ENCODE measurements around the gene ARTN. TPM values are rescaled to one million over a fixed set of nuclear protein-coding genes. Genes with fewer than 3 reads are reported as not detected.

Gene ARTN
- total RNA-seq, 2 experiments from 2014 or later, result not detected

DNA sequence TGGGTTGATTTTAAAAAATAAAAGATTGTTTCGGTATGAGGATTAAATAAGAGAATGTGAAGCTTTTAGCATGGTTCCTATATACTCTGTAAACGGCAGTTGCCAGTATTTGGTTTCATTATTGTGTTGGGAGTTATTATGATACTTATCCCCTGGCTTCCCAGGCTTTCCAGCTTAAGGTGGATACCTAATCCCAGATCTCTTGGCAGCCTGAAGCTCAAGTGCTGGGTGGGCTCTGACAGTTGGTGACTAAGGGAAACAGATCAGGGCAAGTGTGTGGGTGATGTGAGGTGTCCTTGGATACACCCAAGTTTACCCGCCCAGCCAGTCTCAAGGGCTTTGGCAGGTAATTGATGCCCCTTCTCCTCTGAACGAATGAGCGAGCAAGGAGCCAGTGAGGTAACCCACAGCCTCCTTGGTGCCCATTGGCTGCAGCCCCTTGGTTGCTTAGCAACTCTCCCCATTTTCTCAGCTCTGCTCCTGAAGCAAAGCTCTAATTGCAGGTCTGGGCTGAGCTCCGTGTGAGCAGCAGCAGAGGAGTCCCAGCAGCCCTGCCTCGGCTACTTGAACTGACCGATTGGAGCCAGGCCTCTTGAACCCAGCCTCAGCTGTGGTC lies 19.2 kb downstream of the ARTN start:
- H3K27ac Mint-ChIP-seq, result no peak overlapping the region

GRCh38 chr1:43953361-43953760 lies 19.8 kb downstream of the ARTN start:
- Mint-ChIP-seq H3K36me3 (ENCODE audit: low read depth) (peaks cover 8% of the 10 kb centered on the region), H3K27me3 (ENCODE audit: low read depth) (no peaks in the 10 kb centered on the region), H3K9me3 (no peaks in the 10 kb centered on the region), H3K4me1 (ENCODE audit: low read depth) (peaks cover 12% of the 10 kb centered on the region), H3K4me3 (no peak overlapping the region), H3K27ac (no peak overlapping the region)
- CTCF ChIA-PET, result interaction anchor here (2.0 kb wide), 1 partner anchor 18 kb away, joined by 6 read pairs; no protein-coding TSS in a partner anchor
- no peak for DNase-seq
- intact Hi-C loops (cut with micrococcal nuclease), result no loop called here

More for the DNA sequence above, 19.2 kb downstream of the ARTN start:
- H3K4me3 Mint-ChIP-seq, result no peak overlapping the region
- no peaks in the 10 kb centered on the region for H3K9me3 Mint-ChIP-seq
- peaks cover 6% of the 10 kb centered on the region for H3K36me3 Mint-ChIP-seq (ENCODE audit: low read depth)
- DNase-seq, result no peak
- CTCF ChIA-PET, result interaction anchor here (2.0 kb wide), 1 partner anchor 18 kb away, joined by 6 read pairs; no protein-coding TSS in a partner anchor
- H3K4me1 Mint-ChIP-seq (ENCODE audit: low read depth), result peaks cover 17% of the 10 kb centered on the region
- intact Hi-C loops (cut with micrococcal nuclease), result no loop called here
- no peaks in the 10 kb centered on the region for H3K27me3 Mint-ChIP-seq (ENCODE audit: low read depth)

GRCh38 chr1:43954036-43954435 lies 20.4 kb downstream of the ARTN start:
- CTCF ChIA-PET, result interaction anchor here (0.7 to 2.0 kb wide), 3 partner anchors 19 to 191 kb away, joined by 4 to 6 read pairs (median 4); no protein-coding TSS in a partner anchor
- no peak for DNase-seq
- Mint-ChIP-seq H3K36me3 (ENCODE audit: low read depth) (peaks cover 8% of the 10 kb centered on the region), H3K27me3 (ENCODE audit: low read depth) (no peaks in the 10 kb centered on the region), H3K4me3 (no peak overlapping the region), H3K9me3 (no peaks in the 10 kb centered on the region), H3K27ac (no peak overlapping the region), H3K4me1 (ENCODE audit: low read depth) (peaks cover 5% of the 10 kb centered on the region)
- intact Hi-C loops (cut with micrococcal nuclease), result no loop called here

DNA sequence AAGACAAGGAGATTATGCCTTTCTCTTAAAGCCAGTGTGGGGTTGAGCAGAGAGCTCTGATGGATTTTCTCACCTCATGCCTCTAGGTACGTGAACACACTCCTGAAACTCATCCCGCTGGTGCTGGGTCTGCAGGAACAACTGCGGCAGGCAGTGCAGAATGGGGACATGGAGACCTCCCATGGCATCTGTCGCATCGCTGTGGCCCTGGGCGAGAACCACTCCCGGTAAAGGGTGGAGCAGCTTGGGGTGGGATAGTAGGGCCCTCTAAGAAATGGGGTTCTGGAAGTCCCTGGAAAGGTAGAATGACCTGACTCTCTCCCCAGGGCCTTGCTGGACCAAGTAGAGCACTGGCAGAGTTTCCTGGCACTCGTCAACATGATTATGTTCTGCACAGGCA lies 22.6 kb downstream of the ARTN start:
- DNase-seq, result no peak
- intact Hi-C loops (cut with micrococcal nuclease), result no loop called here
- Mint-ChIP-seq H3K4me1 (ENCODE audit: low read depth) (peaks cover 2% of the 10 kb centered on the region), H3K27me3 (ENCODE audit: low read depth) (no peaks in the 10 kb centered on the region), H3K27ac (no peak overlapping the region), H3K9me3 (no peaks in the 10 kb centered on the region), H3K4me3 (no peak overlapping the region), H3K36me3 (ENCODE audit: low read depth) (peaks cover 7% of the 10 kb centered on the region)
- CTCF ChIA-PET, result interaction anchor here (1.0 kb wide), 1 partner anchor 21 kb away, joined by 5 read pairs; no protein-coding TSS in a partner anchor

- intact Hi-C loops (cut with micrococcal nuclease), result no loop called here
- Mint-ChIP-seq H3K36me3 (ENCODE audit: low read depth) (peaks cover 11% of the 10 kb centered on the region), H3K4me3 (no peak overlapping the region), H3K27me3 (ENCODE audit: low read depth) (no peaks in the 10 kb centered on the region), H3K9me3 (no peaks in the 10 kb centered on the region), H3K4me1 (ENCODE audit: low read depth) (no peaks in the 10 kb centered on the region), H3K27ac (no peak overlapping the region)
- DNase-seq, result no peak
- CTCF ChIA-PET, result interaction anchor here (0.6 kb wide), 1 partner anchor 24 kb away, joined by 3 read pairs; the partner anchor contains the start of gene ARTN
Observed at GRCh38 chr1:43957407-43958040, 23.9 kb downstream of the ARTN start.

DNA sequence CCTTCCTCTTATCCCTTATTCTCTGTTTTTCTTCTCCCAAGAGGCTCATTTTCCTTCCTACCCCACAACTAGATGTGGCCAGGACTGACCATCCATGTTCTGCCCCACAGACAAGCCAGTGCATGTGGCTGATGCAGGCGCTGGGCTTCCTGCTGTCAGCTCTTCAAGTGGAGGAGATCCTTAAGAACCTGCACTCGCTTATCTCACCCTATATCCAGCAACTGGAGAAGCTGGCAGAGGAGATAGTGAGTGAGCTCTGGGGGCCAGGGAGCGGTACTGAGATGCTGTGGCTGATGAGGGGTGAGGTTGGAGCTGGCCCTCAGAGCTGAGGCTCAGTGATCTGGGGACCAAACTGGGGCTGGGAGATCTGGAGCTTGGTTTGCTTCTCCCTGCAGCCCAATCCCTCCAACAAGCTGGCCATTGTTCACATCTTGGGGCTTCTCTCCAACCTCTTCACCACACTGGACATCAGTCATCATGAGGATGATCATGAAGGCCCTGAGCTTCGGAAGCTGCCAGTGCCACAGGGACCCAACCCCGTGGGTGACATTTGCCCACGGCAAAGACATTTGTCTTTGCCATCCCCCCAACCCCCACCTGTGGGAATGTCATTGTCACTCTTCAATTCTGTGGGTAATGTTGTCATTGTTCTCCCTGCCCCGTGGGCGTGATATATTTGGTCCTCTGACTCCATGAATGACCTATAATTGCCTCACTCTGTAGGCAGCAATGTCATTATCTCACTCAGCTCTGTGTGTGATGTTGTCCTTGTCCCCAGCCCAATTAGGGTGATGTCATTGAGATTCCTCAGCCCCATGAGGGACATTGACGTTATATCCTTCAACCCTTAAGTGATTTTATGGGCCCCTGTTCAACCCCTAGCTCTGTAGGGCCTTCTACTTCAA lies 25.0 kb downstream of the ARTN start:
- intact Hi-C loops (cut with micrococcal nuclease), result no loop called here
- CTCF ChIA-PET, result interaction anchor here (0.6 to 1.3 kb wide), 3 partner anchors 13 to 89 kb away, joined by 3 to 4 read pairs (median 3); partner anchors contain the start of gene ARTN
- Mint-ChIP-seq H3K27me3 (ENCODE audit: low read depth) (no peaks in the 10 kb centered on the region), H3K36me3 (ENCODE audit: low read depth) (peaks cover 11% of the 10 kb centered on the region), H3K9me3 (no peaks in the 10 kb centered on the region), H3K27ac (no peak overlapping the region), H3K4me1 (ENCODE audit: low read depth) (no peaks in the 10 kb centered on the region), H3K4me3 (no peak overlapping the region)
- no peak for DNase-seq

GRCh38 chr1:43960798-43961197 lies 27.2 kb downstream of the ARTN start:
- Mint-ChIP-seq H3K9me3 (no peaks in the 10 kb centered on the region), H3K27ac (no peak overlapping the region), H3K4me3 (no peak overlapping the region), H3K36me3 (ENCODE audit: low read depth) (peaks cover 11% of the 10 kb centered on the region), H3K27me3 (ENCODE audit: low read depth) (no peaks in the 10 kb centered on the region), H3K4me1 (ENCODE audit: low read depth) (no peaks in the 10 kb centered on the region)
- CTCF ChIA-PET, result no interaction called here
- intact Hi-C loops (cut with micrococcal nuclease), result no loop called here
- DNase-seq, result no peak

- peaks cover 11% of the 10 kb centered on the region for H3K36me3 Mint-ChIP-seq (ENCODE audit: low read depth)
- no peaks in the 10 kb centered on the region for H3K27me3 Mint-ChIP-seq (ENCODE audit: low read depth)
- intact Hi-C loops (cut with micrococcal nuclease), result no loop called here
- H3K27ac Mint-ChIP-seq, result no peak overlapping the region
- no peaks in the 10 kb centered on the region for H3K4me1 Mint-ChIP-seq (ENCODE audit: low read depth)
- H3K9me3 Mint-ChIP-seq, result no peaks in the 10 kb centered on the region
- no peak overlapping the region for H3K4me3 Mint-ChIP-seq
- CTCF ChIA-PET, result no interaction called here
- no peak for DNase-seq
Observed at GRCh38 chr1:43961692-43962091, 28.1 kb downstream of the ARTN start.

GRCh38 chr1:43962324-43962723 lies 28.7 kb downstream of the ARTN start:
- Mint-ChIP-seq H3K27ac (no peak overlapping the region), H3K4me1 (ENCODE audit: low read depth) (no peaks in the 10 kb centered on the region), H3K9me3 (no peaks in the 10 kb centered on the region), H3K4me3 (no peak overlapping the region), H3K27me3 (ENCODE audit: low read depth) (no peaks in the 10 kb centered on the region), H3K36me3 (ENCODE audit: low read depth) (peaks cover 9% of the 10 kb centered on the region)
- DNase-seq, result no peak
- CTCF ChIA-PET, result no interaction called here
- intact Hi-C loops (cut with micrococcal nuclease), result no loop called here

GRCh38 chr1:43963006-43963405 lies 29.4 kb downstream of the ARTN start:
- Mint-ChIP-seq H3K4me1 (ENCODE audit: low read depth) (no peaks in the 10 kb centered on the region), H3K27ac (no peak overlapping the region), H3K36me3 (ENCODE audit: low read depth) (peaks cover 7% of the 10 kb centered on the region), H3K9me3 (no peaks in the 10 kb centered on the region), H3K4me3 (no peak overlapping the region), H3K27me3 (ENCODE audit: low read depth) (no peaks in the 10 kb centered on the region)
- intact Hi-C loops (cut with micrococcal nuclease), result no loop called here
- DNase-seq, result no peak
- CTCF ChIA-PET, result no interaction called here

GRCh38 chr1:43963890-43964289 lies 30.3 kb downstream of the ARTN start:
- Mint-ChIP-seq H3K36me3 (ENCODE audit: low read depth) (peaks cover 8% of the 10 kb centered on the region), H3K27me3 (ENCODE audit: low read depth) (no peaks in the 10 kb centered on the region), H3K9me3 (no peaks in the 10 kb centered on the region), H3K27ac (no peak overlapping the region), H3K4me3 (no peak overlapping the region), H3K4me1 (ENCODE audit: low read depth) (no peaks in the 10 kb centered on the region)
- intact Hi-C loops (cut with micrococcal nuclease), result no loop called here
- DNase-seq, result no peak
- CTCF ChIA-PET, result no interaction called here

GRCh38 chr1:43965316-43965715 lies 31.7 kb downstream of the ARTN start:
- Mint-ChIP-seq H3K36me3 (ENCODE audit: low read depth) (peaks cover 8% of the 10 kb centered on the region), H3K4me1 (ENCODE audit: low read depth) (peaks cover 7% of the 10 kb centered on the region), H3K27me3 (ENCODE audit: low read depth) (no peaks in the 10 kb centered on the region), H3K9me3 (no peaks in the 10 kb centered on the region), H3K4me3 (no peak overlapping the region), H3K27ac (no peak overlapping the region)
- intact Hi-C loops (cut with micrococcal nuclease), result no loop called here
- DNase-seq, result no peak
- CTCF ChIA-PET, result no interaction called here

Data from activated naive CD4-positive, alpha-beta T cell treated with anti-CD3 and anti-CD28 coated beads for 36 hours (primary cell).